GM19023 (cell line): ENCODE data around the gene SH2B3.

ENCODE experiments used
- ATAC-seq: cut with Tn5 transposase; IDR thresholded peaks from one replicate; pipeline ENCODE4 v1.9.1; 2021; ENCODE audit warnings: mild to moderate bottlenecking, moderate library complexity; ENCODE audit not compliant: unreplicated experiment

SH2B3 gene

GRCh38 chr12:111442301-111443045 lies 36.8 kb downstream of the SH2B3 start:
- no peak for ATAC-seq

GRCh38 chr12:111443086-111443485 lies 37.4 kb downstream of the SH2B3 start:
- no peak for ATAC-seq

GRCh38 chr12:111443586-111443985 lies 37.9 kb downstream of the SH2B3 start:
- ATAC-seq, result no peak

DNA sequence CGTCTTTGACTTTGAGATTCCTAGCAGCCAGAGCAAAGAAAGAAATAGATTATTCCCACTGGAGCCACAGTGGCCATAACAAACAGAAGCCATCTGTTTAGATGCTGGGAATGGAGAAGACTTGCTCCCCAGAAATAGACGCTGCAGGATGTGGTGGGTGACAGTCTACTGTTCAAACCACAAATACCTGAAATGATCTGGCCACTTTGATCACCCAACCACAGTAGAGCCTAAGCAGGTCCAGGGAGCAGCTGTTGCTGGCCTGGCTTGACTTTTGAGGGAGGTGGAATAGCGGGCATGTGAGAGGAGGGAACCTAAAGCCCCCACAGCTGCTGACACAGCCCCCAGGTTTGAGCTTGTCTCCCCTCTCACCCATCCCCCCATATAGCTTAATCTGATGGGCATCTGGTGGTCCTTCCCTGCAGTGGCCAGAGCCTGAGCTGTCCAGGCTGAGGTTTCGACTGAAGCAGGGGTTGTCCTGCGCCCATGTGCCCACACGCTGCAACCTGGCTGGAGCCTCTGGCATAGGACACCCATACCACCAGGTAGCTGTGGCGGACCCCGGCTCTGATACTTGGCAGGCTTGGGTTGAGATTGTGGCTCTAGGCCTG lies 38.7 kb downstream of the SH2B3 start:
- ATAC-seq, result peak; percentile 40

- peak; percentile 89 for ATAC-seq
Observed at GRCh38 chr12:111444925-111445725, 39.4 kb downstream of the SH2B3 start.

GRCh38 chr12:111445726-111446581 lies 40.2 kb downstream of the SH2B3 start:
- no peak for ATAC-seq

DNA sequence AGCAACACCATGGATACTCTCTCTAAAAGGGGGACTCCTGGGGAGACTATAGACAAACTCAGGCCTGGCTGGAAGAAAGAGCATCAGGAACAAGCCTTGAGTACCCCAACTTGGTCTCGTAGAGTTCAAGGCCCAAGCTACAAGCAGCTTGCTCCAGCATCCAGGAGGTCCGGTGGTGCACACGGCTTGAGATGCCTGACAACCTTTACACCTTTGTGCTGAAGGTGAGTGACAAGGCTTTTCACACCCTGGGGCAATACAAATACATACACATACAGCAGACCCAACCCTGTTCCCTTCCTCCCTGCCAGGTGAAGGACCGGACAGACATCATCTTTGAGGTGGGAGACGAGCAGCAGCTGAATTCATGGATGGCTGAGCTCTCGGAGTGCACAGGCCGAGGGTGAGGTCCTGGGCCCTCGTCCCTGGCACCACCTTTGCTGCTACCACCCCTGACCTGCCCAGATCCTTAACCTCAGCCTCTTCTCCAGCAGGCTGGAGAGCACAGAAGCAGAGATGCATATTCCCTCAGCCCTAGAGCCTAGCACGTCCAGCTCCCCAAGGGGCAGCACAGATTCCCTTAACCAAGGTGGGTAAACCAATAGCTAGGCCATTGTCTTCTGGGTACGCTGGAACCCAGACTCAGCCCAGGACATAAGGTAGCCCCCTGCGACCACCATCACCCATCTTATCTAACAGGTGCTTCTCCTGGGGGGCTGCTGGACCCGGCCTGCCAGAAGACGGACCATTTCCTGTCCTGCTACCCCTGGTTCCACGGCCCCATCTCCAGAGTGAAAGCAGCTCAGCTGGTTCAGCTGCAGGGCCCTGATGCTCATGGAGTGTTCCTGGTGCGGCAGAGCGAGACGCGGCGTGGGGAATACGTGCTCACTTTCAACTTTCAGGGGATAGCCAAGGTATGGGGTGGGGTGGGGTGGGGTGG lies 41.2 kb downstream of the SH2B3 start:
- no peak for ATAC-seq

DNA sequence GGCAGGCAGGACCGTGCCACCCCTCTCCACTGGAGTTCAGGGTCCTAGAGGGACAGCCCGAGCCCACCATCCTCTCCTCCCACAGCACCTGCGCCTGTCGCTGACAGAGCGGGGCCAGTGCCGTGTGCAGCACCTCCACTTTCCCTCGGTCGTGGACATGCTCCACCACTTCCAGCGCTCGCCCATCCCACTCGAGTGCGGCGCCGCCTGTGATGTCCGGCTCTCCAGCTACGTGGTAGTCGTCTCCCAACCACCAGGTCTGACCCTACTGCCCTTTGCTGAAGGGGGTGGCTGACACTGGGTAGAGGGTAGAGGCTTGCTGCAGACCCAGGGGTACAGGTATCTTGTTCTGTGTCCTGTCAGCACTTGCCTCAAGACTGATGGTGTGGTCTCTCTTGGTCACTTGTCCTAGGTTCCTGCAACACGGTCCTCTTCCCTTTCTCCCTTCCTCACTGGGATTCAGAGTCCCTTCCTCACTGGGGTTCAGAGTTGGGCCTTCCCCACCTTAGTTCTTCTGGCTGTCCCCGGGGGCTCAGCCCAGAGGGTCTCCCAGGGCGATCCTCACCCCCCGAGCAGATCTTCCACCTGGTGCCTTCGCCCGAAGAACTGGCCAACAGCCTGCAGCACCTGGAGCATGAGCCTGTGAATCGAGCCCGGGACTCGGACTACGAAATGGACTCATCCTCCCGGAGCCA lies 42.0 kb downstream of the SH2B3 start:
- ATAC-seq, result no peak

DNA sequence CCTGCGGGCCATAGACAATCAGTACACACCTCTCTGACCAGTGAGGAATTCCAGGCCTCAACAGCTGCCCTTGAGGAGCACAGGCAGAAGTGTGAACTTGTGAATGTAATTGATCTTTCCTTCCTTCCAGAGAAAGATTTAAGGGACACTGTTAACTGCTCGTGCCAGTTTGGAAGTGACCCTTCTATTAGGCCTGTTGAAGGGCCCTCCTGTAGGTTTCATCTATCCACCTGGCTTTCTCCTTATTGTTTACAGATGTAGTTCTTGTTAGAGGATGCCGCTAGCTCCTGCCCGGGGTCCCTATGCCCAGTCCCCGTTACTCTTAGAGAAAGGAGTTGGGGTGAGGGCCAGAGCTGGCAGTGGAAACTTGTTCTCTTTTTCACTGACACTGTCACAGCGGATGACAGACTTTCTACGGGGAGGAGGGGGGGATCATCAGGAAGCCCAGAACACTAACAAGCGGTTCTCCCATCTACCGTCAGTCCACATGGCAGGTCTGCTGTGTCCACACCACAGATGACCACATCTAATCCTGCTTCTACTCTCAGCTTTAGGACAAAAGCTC lies 42.6 kb downstream of the SH2B3 start:
- ATAC-seq, result no peak

- no peak for ATAC-seq
Observed at GRCh38 chr12:111448846-111449790, 43.4 kb downstream of the SH2B3 start.

GRCh38 chr12:111450676-111451075 lies 45.0 kb downstream of the SH2B3 start:
- no peak for ATAC-seq

GRCh38 chr12:111451232-111451631 lies 45.5 kb downstream of the SH2B3 start:
- ATAC-seq, result no peak

DNA sequence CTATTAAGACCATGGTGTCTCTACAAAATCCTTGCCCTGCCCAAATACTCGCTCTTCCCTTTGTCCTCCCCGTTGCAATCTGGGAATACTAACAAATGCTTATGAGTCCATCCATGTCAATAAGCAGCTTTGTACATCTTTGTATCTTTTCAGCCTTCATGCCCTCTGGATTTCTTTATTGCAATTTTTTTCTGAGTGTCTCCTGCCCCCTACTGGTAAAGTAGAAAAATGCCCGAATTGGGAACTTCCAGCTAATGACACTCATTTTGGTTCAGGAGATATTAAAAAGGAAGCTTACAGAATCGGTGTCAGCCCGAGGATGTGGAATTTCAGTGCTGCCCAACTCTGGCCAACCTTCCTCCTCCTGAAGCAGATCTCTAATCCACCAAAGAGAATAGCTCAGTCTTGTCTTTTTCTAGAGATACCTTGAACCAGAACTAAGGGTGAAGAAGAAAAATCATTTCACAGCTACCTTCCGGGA lies 46.0 kb downstream of the SH2B3 start:
- no peak for ATAC-seq

- ATAC-seq, result no peak
Observed at GRCh38 chr12:111453071-111453989, 47.6 kb downstream of the SH2B3 start.

GRCh38 chr12:111454311-111454710 lies 48.6 kb downstream of the SH2B3 start:
- no peak for ATAC-seq

GRCh38 chr12:111454716-111455447 lies 49.2 kb downstream of the SH2B3 start:
- ATAC-seq, result no peak
